Limb (tissue), 2 donors: Measurements from ENCODE around the gene SPG7.
"Not testable (repeated sequence)": the region's sequence is repeated elsewhere in the genome, so short reads cannot be mapped to it uniquely, and the experiment has no call there.

Experiments
- DNase-seq, 2 donors: peaks; one replicate each; pipeline ENCODE4 v3.0.0-alpha.2; 2016; ENCODE audit errors: extremely low spot score in 2 of 2

SPG7 gene

DNA sequence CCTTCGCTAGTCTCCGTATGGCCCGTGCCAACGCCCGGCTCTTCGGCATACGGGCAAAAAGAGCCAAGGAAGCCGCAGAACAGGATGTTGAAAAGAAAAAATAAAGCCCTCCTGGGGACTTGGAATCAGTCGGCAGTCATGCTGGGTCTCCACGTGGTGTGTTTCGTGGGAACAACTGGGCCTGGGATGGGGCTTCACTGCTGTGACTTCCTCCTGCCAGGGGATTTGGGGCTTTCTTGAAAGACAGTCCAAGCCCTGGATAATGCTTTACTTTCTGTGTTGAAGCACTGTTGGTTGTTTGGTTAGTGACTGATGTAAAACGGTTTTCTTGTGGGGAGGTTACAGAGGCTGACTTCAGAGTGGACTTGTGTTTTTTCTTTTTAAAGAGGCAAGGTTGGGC lies 54.7 kb downstream of the SPG7 start:
- no peak for DNase-seq

GRCh38 chr16:89563639-89564392 lies 55.6 kb downstream of the SPG7 start:
- DNase-seq, result no peak

- no peak for DNase-seq
Measured at GRCh38 chr16:89564476-89565255, 56.5 kb downstream of the SPG7 start.

DNA sequence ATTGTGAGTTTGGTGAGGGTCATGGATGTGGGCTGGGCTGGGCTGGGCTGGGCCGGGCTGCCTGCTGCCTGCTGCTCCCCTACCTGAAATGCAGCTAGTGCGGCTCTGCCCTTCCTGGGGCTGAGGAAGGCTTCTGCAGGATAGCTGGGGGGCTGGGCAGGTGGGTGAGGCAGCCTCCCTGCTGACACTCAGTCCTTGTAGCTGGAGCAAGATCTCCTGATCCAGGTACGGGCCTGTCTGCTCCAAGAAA lies 57.0 kb downstream of the SPG7 start:
- no peak for DNase-seq

- peak in 1 of 2 donors; percentile 66 for DNase-seq
Measured at GRCh38 chr16:89565506-89566372, 57.5 kb downstream of the SPG7 start.

DNA sequence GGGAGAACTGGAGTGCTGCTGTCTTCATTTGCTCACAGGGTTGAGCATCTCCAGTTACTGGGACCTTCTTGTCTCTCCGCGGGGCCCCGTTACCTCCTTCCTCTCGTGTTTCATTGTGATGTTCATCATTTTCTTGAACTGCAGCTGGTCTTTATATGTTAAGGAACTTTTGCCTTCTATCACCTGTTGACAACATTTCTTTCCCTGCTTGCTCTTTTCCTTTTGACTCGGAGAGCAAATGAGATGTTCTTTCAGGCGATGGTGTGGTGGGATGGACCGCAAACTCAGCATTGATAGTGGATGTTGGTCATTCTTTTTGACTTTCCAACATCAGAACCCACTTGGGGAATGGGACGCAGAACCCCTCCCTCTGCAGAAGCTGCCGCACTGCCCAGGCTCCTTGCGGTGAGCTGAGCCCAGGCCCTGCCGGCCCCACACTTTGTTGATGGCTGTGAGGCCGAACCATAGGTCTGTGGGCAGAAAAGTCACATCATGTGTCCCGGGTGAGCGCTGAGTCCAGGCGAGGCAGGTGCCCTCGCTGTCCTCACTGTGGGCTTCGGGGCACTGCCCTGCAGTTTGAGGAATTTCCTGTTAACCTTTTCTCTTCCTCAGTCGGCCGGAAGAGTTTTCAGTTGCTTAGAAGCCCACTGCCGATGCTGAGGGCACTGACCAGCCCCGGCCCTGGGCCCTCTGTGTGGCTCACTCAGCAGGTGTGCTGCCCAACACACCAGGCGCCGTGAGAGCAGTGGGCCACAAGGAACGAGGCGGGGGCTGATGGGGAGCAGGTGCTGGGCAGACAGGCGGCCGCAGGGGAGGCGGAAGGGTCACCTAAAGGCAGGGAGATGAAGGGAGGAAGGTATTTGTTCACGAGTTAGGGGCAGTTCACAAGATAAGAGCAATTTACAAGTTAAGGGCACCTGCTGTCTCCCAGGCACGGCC lies 59.7 kb downstream of the SPG7 start:
- DNase-seq, result no peak

GRCh38 chr16:89569506-89570341 lies 61.5 kb downstream of the SPG7 start:
- DNase-seq, result no peak

- DNase-seq, result no peak
Measured at GRCh38 chr16:89570342-89570923, 62.2 kb downstream of the SPG7 start.

GRCh38 chr16:89570983-89571598 lies 62.9 kb downstream of the SPG7 start:
- DNase-seq, result not testable (repeated sequence)

GRCh38 chr16:89571636-89572035 lies 63.4 kb downstream of the SPG7 start:
- DNase-seq, result no peak

GRCh38 chr16:89572073-89572484 lies 63.9 kb downstream of the SPG7 start:
- no peak for DNase-seq

GRCh38 chr16:89572485-89573205 lies 64.4 kb downstream of the SPG7 start:
- no peak for DNase-seq

GRCh38 chr16:89573826-89574680 lies 65.8 kb downstream of the SPG7 start:
- no peak for DNase-seq

DNA sequence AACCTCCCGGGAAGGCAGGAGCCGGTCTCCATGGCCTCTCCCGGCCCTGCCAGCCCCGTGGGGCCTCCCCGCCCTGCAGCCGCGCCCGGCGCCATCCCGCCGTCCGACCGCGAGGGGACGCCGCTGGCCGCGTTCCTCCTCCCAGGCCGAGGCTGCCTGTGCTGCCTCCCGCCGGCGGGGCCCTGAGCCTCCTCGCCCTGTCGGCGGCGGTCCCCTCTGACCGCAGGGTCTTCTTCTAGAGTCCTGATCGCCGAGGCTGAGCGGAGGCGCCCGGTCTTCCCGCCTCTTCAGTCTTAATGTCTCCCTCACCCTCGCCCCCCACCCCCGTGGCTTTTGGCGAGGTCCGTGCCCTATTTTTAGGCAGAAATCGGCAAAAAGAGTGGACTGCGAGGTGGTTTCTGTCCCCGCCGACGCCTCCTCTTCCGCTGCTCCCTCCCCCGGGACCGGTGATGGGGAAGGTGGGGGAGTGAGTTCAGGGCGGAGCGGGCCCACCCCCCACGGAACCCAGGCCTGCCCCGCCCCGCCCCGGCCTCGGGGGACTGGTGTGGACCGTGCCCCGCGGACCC lies 66.6 kb downstream of the SPG7 start:
- DNase-seq, result peak in 1 of 2 donors; percentile 66

DNA sequence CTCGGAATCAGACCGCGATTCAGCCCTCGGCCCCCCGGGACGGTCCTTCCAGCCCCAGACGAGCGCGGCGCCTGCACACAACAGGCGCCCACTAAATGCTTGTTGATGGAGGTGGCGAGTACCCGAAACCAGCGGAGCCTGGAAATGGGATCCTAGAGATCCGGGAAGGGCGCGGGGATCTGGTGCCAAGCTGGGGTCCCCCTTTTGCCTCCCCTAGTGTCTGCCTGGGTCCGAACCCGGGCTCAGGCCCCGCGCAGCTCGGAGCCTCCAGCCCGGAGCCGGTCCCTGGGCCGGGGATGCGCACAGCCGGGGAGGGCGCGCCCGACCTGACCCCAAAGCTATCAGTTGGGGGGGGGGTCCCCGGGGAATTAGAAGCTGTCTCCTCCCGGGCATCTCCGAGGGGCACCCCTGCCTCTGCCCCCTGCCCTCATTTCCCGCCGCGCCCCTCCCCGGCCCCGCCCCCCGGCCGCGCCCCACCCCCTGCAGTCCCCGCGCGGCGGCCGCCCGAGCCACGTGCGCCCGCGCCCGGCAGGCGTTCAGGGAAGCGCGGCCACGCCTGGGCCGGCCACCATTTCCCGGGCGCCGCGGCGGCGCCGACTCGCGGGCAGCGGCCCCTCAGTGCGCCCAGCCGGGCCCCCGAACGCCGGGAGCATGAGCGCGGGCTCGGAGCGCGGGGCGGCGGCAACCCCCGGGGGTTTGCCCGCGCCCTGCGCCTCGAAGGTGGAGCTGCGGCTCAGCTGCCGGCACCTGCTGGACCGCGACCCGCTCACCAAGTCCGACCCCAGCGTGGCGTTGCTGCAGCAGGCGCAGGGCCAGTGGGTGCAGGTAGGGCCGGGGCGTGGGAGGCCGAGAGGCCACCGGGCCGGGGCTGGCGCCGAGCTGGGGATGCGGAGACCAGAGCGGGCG lies 67.3 kb downstream of the SPG7 start, which contains the start of gene CPNE7:
Gene CPNE7, plus strand, starts transcription at position 512 of the 906 bp plus-strand sequence. Its CDS starts 140 bp downstream, at position 652.
- DNase-seq, result peak in 1 of 2 donors; percentile 49
